GM12891 (cell line): ENCODE data around the gene TWSG1.

Experiments
- POLR2AphosphoS5 ChIP-seq: IDR thresholded peaks from 2 replicates; pipeline ENCODE4 v1.6.1; 2011; ENCODE audit warnings: low read depth, low read length, control low read depth
- TAF1 ChIP-seq: IDR thresholded peaks from 2 replicates; pipeline ENCODE4 v1.6.1; 2011; ENCODE audit warnings: low read depth, low read length, control low read depth

- TF ChIP-seq POLR2AphosphoS5 (no peak), TAF1 (no peak)
Measured at GRCh38 chr18:9354256-9354655, 19.7 kb downstream of the TWSG1 start.
